SH-SY5Y (cell line): ENCODE data around the gene KIAA1614.

Experiments
- GATA2 ChIP-seq: IDR thresholded peaks from 2 replicates; pipeline ENCODE4 v1.6.1; 2011; ENCODE audit warnings: mild to moderate bottlenecking, low read depth, low read length
- GATA3 ChIP-seq: IDR thresholded peaks from 2 replicates; pipeline ENCODE4 v1.6.1; 2011; ENCODE audit warnings: low read depth, mild to moderate bottlenecking, low read length, moderate library complexity

KIAA1614 gene

DNA sequence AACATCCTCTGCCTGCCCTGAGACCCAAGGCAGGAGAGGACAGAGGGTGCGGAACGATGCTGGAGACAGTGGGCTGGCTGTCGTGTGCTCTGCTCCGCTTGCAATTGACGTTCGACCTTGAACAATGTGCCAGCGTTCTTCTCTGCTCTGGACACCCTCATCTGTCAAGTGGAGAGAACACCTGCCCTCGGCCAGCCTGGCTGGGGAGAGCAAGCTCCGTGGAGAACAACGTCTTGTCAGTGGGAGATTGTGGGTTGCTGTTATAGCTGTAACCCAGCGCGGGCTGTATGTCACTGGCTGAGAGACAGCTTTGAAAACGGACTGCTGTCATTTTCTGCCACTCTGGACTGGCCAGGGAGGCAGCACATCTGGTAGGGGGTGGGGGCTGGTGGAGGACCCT lies 14.7 kb downstream of the KIAA1614 start:
- no peak for TF ChIP-seq GATA3
- TF ChIP-seq GATA2 = no peak

- TF ChIP-seq GATA3 (no peak), GATA2 (no peak)
Observed at GRCh38 chr1:180927841-180928240, 15.1 kb downstream of the KIAA1614 start.

GRCh38 chr1:180928331-180929230 lies 15.9 kb downstream of the KIAA1614 start:
- TF ChIP-seq GATA3 (no peak), GATA2 (no peak)

DNA sequence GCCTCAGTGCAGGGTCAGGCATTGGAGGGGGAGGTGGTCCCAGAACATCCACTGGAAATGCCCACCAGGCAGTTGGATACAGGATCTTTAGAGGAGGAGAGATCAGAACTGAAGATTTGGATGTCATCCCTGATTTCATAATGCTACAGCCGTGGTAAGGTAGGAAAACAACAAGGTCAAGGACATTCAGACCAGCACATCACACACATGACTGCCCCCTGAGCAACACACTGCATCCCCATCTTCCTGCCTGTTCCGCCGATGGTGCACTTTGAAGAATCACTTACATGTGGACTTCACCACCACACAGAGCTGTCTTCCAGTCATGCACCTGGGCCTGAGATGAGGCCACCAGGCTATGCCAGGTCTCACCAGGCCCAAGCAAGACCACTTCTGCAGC lies 16.7 kb downstream of the KIAA1614 start:
- no peak for TF ChIP-seq GATA3
- TF ChIP-seq GATA2 = no peak

DNA sequence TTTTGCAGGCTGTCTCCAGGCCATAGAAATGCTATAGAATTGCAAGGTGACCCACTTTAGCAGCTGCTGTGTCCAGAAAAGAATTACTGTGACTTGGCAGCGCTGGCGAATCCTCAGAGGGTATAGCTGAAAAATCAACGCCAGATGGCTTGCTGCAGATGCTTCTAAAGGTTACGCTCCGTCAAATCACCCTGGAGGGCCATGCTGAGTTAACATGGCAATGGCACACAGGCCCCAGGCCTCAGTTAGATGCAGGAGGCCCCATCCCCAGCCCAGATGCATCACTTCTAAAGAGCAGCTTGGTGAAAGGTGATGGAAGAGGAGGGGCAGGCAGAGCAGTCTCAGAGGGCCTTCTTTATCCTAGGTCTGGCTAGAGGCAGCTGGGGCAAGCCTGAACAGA lies 18.0 kb downstream of the KIAA1614 start:
- no peak for TF ChIP-seq GATA3
- TF ChIP-seq GATA2 = peak; percentile 47; the same call in 1 of the 2 replicates

DNA sequence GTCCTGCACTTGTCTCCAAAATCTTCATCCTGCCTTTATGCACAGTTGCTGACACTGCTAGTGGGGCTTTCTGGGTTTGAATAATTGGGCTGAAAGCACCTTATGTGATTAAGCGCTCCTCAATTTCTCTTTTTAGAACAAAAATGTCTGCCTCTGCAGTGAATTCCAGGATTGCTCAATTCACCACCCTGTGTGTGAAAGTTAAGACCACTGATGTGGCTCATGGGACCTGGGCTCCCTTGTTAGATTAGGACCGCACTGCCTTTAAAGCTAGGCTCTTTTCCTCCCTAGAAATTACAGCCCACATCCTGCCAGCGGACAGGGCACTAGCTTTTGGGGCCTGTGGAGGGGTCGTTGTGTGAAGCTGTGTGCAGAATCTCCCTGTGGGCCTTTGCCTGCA lies 18.8 kb downstream of the KIAA1614 start:
- TF ChIP-seq GATA2 (no peak), GATA3 (no peak)

GRCh38 chr1:180932378-180932777 lies 19.7 kb downstream of the KIAA1614 start:
- TF ChIP-seq GATA2 (no peak), GATA3 (no peak)

DNA sequence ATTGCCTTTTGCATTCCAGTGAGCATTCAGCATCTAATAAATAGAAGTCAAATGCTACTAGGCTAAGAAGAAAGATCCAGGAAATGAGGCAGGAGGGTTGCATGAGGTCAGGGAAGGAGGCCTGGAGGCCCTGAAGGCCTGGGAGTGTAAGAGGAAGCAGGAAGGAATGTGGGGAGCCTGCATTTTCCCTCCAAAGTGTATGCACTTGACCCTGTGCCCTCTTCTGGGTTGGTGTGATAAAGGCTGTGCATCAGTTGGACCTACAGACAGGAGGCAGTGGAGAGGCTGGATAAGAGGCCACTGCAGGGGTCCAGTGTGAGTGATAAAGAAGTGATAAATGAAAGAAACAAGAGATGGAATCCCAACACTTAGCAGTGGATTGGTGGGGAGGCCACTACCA lies 20.4 kb downstream of the KIAA1614 start:
- TF ChIP-seq GATA3 (no peak), GATA2 (no peak)

DNA sequence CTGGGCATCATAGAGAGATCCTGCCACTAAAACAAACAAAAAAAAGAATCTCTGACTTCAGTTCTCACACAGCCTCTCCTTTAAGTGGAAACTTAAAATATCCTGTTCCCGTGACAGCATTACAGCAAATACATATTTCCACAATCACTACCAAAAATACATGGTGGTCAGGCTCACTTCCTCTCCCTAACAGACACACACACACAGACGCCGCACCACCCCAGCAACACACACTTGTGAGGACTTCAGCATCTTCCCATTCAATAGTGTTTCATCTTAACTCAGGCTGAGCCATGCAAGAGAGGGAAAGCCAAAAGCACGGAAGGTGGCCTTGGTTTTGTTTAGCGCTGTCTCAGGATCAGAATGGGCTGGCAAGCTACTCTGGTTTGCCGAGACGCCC lies 21.9 kb downstream of the KIAA1614 start:
- TF ChIP-seq GATA3 (no peak), GATA2 (no peak)

DNA sequence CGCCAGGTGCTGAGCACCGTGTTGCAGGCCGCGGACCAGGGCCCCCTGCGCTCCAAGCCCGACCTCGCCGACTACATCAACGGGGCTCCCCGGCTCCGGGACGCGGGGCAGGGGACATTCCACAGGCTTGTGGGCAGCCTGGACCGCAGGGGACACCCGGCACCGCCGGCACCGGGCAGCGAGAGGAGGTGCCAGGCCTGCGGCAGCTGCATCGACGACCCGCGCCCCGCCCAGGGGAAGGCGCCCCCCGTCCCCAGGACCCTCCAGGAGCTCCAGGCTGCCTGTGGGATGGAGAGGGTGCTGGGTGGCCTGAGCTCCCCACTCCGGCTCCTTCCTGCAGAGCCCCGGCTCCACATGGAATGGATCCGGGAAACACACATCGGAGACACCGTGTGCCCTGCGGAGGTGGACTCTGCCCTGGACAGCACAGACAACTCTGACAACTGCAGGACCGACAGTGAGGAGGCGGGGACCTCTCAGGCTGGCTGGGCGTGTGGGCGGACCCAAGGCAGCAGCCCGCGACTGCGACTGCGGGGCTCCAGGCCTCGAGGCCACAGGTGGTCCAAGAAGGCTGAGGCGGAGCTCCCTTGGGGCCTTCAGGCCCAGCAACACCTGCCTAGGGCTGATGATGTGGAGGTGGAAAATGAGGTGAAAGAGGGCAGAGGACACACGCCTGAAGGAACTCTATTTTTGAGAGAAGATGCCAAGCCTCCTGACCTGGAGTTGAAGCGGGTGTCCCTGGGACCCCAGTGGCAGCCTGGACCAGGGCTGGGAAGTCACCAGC lies 22.8 kb downstream of the KIAA1614 start:
- TF ChIP-seq GATA2 (no peak), GATA3 (no peak)

- no peak for TF ChIP-seq GATA2
- no peak for TF ChIP-seq GATA3
Observed at GRCh38 chr1:180936110-180937011, 23.7 kb downstream of the KIAA1614 start.

- no peak for TF ChIP-seq GATA3
- no peak for TF ChIP-seq GATA2
Observed at GRCh38 chr1:180937012-180937372, 24.3 kb downstream of the KIAA1614 start.

DNA sequence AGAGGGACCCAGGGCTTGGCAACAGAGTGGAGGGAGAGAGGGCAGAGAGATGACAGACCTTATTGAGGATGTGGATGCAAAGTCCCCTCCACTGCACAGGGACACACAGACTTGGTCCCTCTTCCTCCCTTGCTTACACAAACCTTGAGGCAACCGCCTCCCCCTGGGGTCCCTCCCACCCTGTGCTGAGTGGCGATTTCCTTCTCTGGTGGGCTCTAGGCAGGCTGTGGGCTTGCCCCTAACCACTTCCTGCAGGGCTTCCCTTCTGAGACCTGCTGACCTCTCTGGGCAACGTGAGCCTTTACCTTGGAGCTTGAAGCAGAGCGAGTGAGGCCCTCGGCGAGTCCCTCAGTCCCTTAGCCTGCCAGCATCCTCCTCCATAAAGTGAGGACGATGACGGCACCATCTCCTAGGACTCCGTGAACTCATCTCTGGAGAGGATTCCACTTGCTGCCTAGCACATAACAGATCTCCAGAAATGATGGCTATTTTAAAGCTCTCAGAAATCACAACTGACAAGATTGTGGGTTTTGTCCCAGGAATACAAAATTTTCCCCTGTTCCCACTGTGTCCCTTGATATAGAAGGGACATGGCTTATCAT lies 25.0 kb downstream of the KIAA1614 start:
- TF ChIP-seq GATA2 (no peak), GATA3 (no peak)
